ENCODE data around the gene CTTNBP2NL. TPM values are rescaled to one million over a fixed set of nuclear protein-coding genes. Genes with fewer than 3 reads are reported as not detected.
A peak's percentile ranks its signal among the peaks of the same experiment; 100 is the strongest.

The CTTNBP2NL gene
- total RNA-seq, 1 donor: 32.2 TPM

- H3K9me3 ChIP-seq (ENCODE audit: low read depth, low read length): no peaks in the 10 kb centered on the region
- no peaks in the 10 kb centered on the region for H3K79me2 ChIP-seq (ENCODE audit: insufficient read depth, low read length)
- H3K4me2 ChIP-seq (ENCODE audit: insufficient read depth, low read length): no peak overlapping the region
- DNase-seq (ENCODE audit: insufficient read length, low spot score, missing footprints): no peak
- peaks cover 3% of the 10 kb centered on the region for H3K4me1 ChIP-seq (ENCODE audit: insufficient read depth, low read length)
- H4K20me1 ChIP-seq (ENCODE audit: insufficient read depth, low read length): no peaks in the 10 kb centered on the region
- H3K4me3 ChIP-seq (ENCODE audit: insufficient read depth, low read length): no peak overlapping the region
- TF ChIP-seq CTCF (IDR thresholded peaks at IDR 0.05; ENCODE audit: extremely low read depth, low read depth, low read length): no peak
- no peak overlapping the region for H2AFZ ChIP-seq (ENCODE audit: low read length)
- H3K27ac ChIP-seq (ENCODE audit: low read depth, low read length): no peak overlapping the region
- H3K36me3 ChIP-seq (ENCODE audit: insufficient read depth, low read length): no peaks in the 10 kb centered on the region
- peaks cover 22% of the 10 kb centered on the region for H3K27me3 ChIP-seq (ENCODE audit: insufficient read depth, low read length)
Measured at GRCh38 chr1:112368198-112368597, 27.8 kb upstream of the CTTNBP2NL start.

- Histone ChIP-seq H3K4me3 (ENCODE audit: insufficient read depth, low read length) (no peak overlapping the region), H3K27ac (ENCODE audit: low read depth, low read length) (no peak overlapping the region), H3K36me3 (ENCODE audit: insufficient read depth, low read length) (no peaks in the 10 kb centered on the region), H4K20me1 (ENCODE audit: insufficient read depth, low read length) (no peaks in the 10 kb centered on the region), H3K79me2 (ENCODE audit: insufficient read depth, low read length) (no peaks in the 10 kb centered on the region), H3K4me1 (ENCODE audit: insufficient read depth, low read length) (peaks cover 3% of the 10 kb centered on the region), H3K27me3 (ENCODE audit: insufficient read depth, low read length) (peaks cover 29% of the 10 kb centered on the region), H3K9me3 (ENCODE audit: low read depth, low read length) (no peaks in the 10 kb centered on the region), H3K4me2 (ENCODE audit: insufficient read depth, low read length) (peak overlapping the region; percentile 49), H2AFZ (ENCODE audit: low read length) (no peak overlapping the region)
- peak; percentile 87 for DNase-seq (ENCODE audit: insufficient read length, low spot score, missing footprints)
- peak; percentile 96 for TF ChIP-seq CTCF (IDR thresholded peaks at IDR 0.05; ENCODE audit: extremely low read depth, low read depth, low read length)
Measured at GRCh38 chr1:112369392-112370285, 26.4 kb upstream of the CTTNBP2NL start.

- TF ChIP-seq CTCF (IDR thresholded peaks at IDR 0.05; ENCODE audit: extremely low read depth, low read depth, low read length): no peak
Measured at GRCh38 chr1:112370996-112371395, 25.0 kb upstream of the CTTNBP2NL start.

GRCh38 chr1:112371775-112372174 lies 24.2 kb upstream of the CTTNBP2NL start:
- no peak overlapping the region for H3K4me2 ChIP-seq (ENCODE audit: insufficient read depth, low read length)
- H3K27ac ChIP-seq (ENCODE audit: low read depth, low read length): no peak overlapping the region
- TF ChIP-seq CTCF (IDR thresholded peaks at IDR 0.05; ENCODE audit: extremely low read depth, low read depth, low read length): no peak
- no peaks in the 10 kb centered on the region for H3K9me3 ChIP-seq (ENCODE audit: low read depth, low read length)
- DNase-seq (ENCODE audit: insufficient read length, low spot score, missing footprints): no peak
- H3K36me3 ChIP-seq (ENCODE audit: insufficient read depth, low read length): no peaks in the 10 kb centered on the region
- no peak overlapping the region for H2AFZ ChIP-seq (ENCODE audit: low read length)
- H3K27me3 ChIP-seq (ENCODE audit: insufficient read depth, low read length): peaks cover 33% of the 10 kb centered on the region
- H3K4me1 ChIP-seq (ENCODE audit: insufficient read depth, low read length): peaks cover 3% of the 10 kb centered on the region
- no peaks in the 10 kb centered on the region for H3K79me2 ChIP-seq (ENCODE audit: insufficient read depth, low read length)
- no peak overlapping the region for H3K4me3 ChIP-seq (ENCODE audit: insufficient read depth, low read length)
- no peaks in the 10 kb centered on the region for H4K20me1 ChIP-seq (ENCODE audit: insufficient read depth, low read length)

More at GRCh38 chr1:112370996-112371395, 25.0 kb upstream of the CTTNBP2NL start:
- Histone ChIP-seq H2AFZ (ENCODE audit: low read length) (no peak overlapping the region), H3K9me3 (ENCODE audit: low read depth, low read length) (no peaks in the 10 kb centered on the region), H3K4me2 (ENCODE audit: insufficient read depth, low read length) (no peak overlapping the region), H4K20me1 (ENCODE audit: insufficient read depth, low read length) (no peaks in the 10 kb centered on the region), H3K4me1 (ENCODE audit: insufficient read depth, low read length) (peaks cover 3% of the 10 kb centered on the region), H3K4me3 (ENCODE audit: insufficient read depth, low read length) (no peak overlapping the region), H3K27me3 (ENCODE audit: insufficient read depth, low read length) (peaks cover 29% of the 10 kb centered on the region), H3K79me2 (ENCODE audit: insufficient read depth, low read length) (no peaks in the 10 kb centered on the region), H3K36me3 (ENCODE audit: insufficient read depth, low read length) (no peaks in the 10 kb centered on the region), H3K27ac (ENCODE audit: low read depth, low read length) (no peak overlapping the region)
- no peak for DNase-seq (ENCODE audit: insufficient read length, low spot score, missing footprints)
